GM18511 (cell line): Measurements from ENCODE around the gene G3BP1.
"Not testable (repeated sequence)": the region's sequence is repeated elsewhere in the genome, so short reads cannot be mapped to it uniquely, and the experiment has no call there.

Experiments used
- ATAC-seq: cut with Tn5 transposase; IDR thresholded peaks from one replicate; pipeline ENCODE4 v1.9.1; 2021; ENCODE audit warnings: mild to moderate bottlenecking, moderate library complexity; ENCODE audit not compliant: unreplicated experiment

G3BP1 gene

DNA sequence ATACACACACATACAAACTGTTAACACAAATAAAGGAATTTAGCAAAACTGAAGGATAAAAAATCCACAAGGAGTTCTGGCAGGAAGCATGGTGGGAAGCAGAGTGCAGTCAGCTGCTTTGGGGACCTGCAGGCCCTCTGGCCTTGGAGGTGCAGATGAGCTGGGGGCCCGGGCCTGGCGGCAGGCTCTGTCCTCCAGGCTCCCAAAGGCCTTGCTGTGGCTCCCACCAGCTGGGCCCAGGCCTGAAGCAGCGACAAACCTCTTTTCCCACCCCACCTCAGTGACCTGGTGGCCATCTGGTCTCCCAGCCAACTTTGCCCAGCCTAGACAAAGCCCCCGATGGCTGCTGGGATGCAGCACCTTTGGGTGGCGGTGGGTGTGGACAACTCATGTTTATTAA lies 85.1 kb downstream of the G3BP1 start:
- ATAC-seq, result no peak

DNA sequence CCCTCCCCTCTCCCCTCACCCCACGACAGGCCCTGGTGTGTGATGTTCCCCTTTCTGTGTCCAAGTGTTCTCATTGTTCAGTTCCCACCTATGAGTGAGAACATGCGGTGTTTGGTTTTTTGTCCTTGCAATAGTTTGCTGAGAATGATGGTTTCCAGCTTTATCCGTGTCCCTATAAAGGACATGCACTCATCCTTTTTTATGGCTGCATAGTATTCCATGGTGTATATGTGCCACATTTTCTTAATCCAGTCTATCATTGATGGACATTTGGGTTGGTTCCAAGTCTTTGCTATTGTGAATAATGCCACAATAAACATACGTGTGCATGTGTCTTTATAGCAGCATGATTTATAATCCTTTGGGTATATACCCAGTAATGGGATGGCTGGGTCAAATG lies 89.1 kb downstream of the G3BP1 start:
- ATAC-seq, result not testable (repeated sequence)
